HEK293T (cell line): ENCODE data around the gene GSAP.

Experiments
- CTCF ChIA-PET: fragments of 350-600 bp; formaldehyde crosslinking; extraction: SDS; loops from one replicate; lab custom pipeline; 2021; ENCODE audit warnings: antibody characterized with exemption, inconsistent platforms; lab: Yijun Ruan, JAX
- POLR2A ChIA-PET: fragments of 350-600 bp; formaldehyde crosslinking; extraction: SDS; loops from one replicate; lab custom pipeline; 2020; ENCODE audit warnings: antibody characterized with exemption, inconsistent platforms; lab: Yijun Ruan, JAX
- DNase-seq: peaks from one replicate; pipeline ENCODE4 v3.0.0; 2012; ENCODE audit warnings: mixed read lengths; ENCODE audit errors: extremely low spot score
- ARNT ChIP-seq: fragments of 450-650 bp; IDR thresholded peaks from 2 replicates; pipeline ENCODE4 v1.6.1; 2017; ENCODE audit warnings: mild to moderate bottlenecking
- BHLHE40 ChIP-seq: fragments of 450-650 bp; IDR thresholded peaks from 2 replicates; pipeline ENCODE4 v1.6.1; 2016; ENCODE audit warnings: mild to moderate bottlenecking, moderate library complexity, borderline replicate concordance
- CTBP1 ChIP-seq: fragments of 450-650 bp; IDR thresholded peaks from 2 replicates; pipeline ENCODE4 v1.6.1; 2016; ENCODE audit warnings: borderline replicate concordance
- ELF4 ChIP-seq: fragments of 450-650 bp; IDR thresholded peaks from 2 replicates; pipeline ENCODE4 v1.6.1; 2017; ENCODE audit warnings: antibody characterized with exemption
- FOXA1 ChIP-seq: fragments of 450-650 bp; IDR thresholded peaks from 2 replicates; pipeline ENCODE4 v1.6.1; 2016; ENCODE audit warnings: mild to moderate bottlenecking
- FOXK2 ChIP-seq: fragments of 450-650 bp; IDR thresholded peaks from 2 replicates; pipeline ENCODE4 v1.6.1; 2016; ENCODE audit warnings: mild to moderate bottlenecking
- FOXM1 ChIP-seq: fragments of 450-650 bp; IDR thresholded peaks from 2 replicates; pipeline ENCODE4 v1.6.1; 2017; ENCODE audit warnings: mild to moderate bottlenecking, borderline replicate concordance
- HDGF ChIP-seq: fragments of 450-650 bp; IDR thresholded peaks from 2 replicates; pipeline ENCODE4 v1.6.1; 2017; ENCODE audit warnings: antibody characterized with exemption, borderline replicate concordance
- L3MBTL2 ChIP-seq: fragments of 450-650 bp; conservative IDR thresholded peaks from 2 replicates; pipeline ENCODE4 v1.6.1; 2016; ENCODE audit warnings: mild to moderate bottlenecking
- LEF1 ChIP-seq: fragments of 450-650 bp; IDR thresholded peaks from 2 replicates; pipeline ENCODE4 v1.6.1; 2017; ENCODE audit warnings: mild to moderate bottlenecking, borderline replicate concordance
- NFRKB ChIP-seq: fragments of 450-650 bp; IDR thresholded peaks from 2 replicates; pipeline ENCODE4 v1.6.1; 2016; ENCODE audit warnings: mild to moderate bottlenecking, moderate library complexity
- SP1 ChIP-seq: fragments of 450-650 bp; IDR thresholded peaks from 2 replicates; pipeline ENCODE4 v1.6.1; 2017
- SUZ12 ChIP-seq: fragments of 450-650 bp; IDR thresholded peaks from 2 replicates; pipeline ENCODE4 v1.6.1; 2016; ENCODE audit warnings: mild to moderate bottlenecking
- TARDBP ChIP-seq: fragments of 450-650 bp; IDR thresholded peaks from 2 replicates; pipeline ENCODE4 v1.6.1; 2016
- ZNF384 ChIP-seq: fragments of 450-650 bp; IDR thresholded peaks from 2 replicates; pipeline ENCODE4 v1.6.1; 2016
- TF ChIP-seq, protein P1 (sequence below): fragments of 450-650 bp; IDR thresholded peaks from 2 replicates; pipeline ENCODE4 v1.6.1; 2016

The GSAP gene

GRCh38 chr7:77416621-77417371, 647 bp upstream of the GSAP start:
- ChIA-PET POLR2A (no interaction called here), CTCF (no interaction called here)
- DNase-seq = no peak
- TF ChIP-seq FOXK2 = no peak
- no peak for TF ChIP-seq TARDBP
- no peak for TF ChIP-seq ZNF384
- no peak for TF ChIP-seq SUZ12
- TF ChIP-seq SP1 = no peak
- no peak for TF ChIP-seq LEF1
- TF ChIP-seq, protein P1, sequence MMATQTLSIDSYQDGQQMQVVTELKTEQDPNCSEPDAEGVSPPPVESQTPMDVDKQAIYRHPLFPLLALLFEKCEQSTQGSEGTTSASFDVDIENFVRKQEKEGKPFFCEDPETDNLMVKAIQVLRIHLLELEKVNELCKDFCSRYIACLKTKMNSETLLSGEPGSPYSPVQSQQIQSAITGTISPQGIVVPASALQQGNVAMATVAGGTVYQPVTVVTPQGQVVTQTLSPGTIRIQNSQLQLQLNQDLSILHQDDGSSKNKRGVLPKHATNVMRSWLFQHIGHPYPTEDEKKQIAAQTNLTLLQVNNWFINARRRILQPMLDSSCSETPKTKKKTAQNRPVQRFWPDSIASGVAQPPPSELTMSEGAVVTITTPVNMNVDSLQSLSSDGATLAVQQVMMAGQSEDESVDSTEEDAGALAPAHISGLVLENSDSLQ = no peak

GRCh38 chr7:77415476-77415822, 700 bp downstream of the GSAP start:
- no peak for DNase-seq
- TF ChIP-seq ELF4 = no peak
- TF ChIP-seq HDGF = no peak
- TF ChIP-seq, protein P1 = no peak
- no peak for TF ChIP-seq ZNF384
- no peak for TF ChIP-seq FOXM1
- TF ChIP-seq LEF1 = no peak
- TF ChIP-seq FOXK2 = no peak
- TF ChIP-seq FOXA1 = no peak
- no peak for TF ChIP-seq SP1
- no peak for TF ChIP-seq CTBP1
- TF ChIP-seq SUZ12 = no peak
- no peak for TF ChIP-seq BHLHE40
- no peak for TF ChIP-seq L3MBTL2
- no peak for TF ChIP-seq TARDBP
- no peak for TF ChIP-seq NFRKB
- ChIA-PET POLR2A (no interaction called here), CTCF (interaction anchor here (0.8 kb wide), 1 partner anchor 10 kb away, joined by 6 read pairs; no protein-coding TSS in a partner anchor)

DNA sequence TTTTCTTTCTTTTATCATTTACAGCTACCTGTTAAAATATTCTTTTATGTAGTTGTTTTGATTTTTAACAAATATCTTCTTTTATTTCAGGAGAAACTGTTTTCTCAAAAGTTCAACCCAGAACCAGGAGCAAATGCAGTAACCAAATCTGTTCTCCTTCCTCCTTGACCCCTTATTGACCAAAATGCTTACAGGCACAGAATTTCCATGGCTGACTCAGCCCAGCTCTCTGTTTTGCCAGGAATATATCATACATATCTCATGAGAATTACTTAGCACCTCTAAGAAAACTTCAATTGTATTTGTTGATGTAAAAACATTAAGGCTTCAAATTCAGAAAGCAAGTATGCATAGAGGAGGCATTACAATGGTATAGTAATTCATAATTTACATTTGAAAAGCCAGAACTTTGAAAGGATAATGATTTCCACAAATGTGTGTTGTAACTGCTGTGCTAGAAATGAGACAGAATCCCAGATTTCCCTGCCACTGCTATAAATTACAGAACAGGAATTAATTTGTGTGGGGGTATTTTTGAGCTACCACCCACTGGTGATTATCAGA, 2.2 kb downstream of the GSAP start:
- CTCF ChIA-PET = no interaction called here
- DNase-seq = no peak
- TF ChIP-seq FOXA1 (no peak), FOXM1 (no peak), CTBP1 (no peak), SUZ12 (no peak)
- POLR2A ChIA-PET = no interaction called here

DNA sequence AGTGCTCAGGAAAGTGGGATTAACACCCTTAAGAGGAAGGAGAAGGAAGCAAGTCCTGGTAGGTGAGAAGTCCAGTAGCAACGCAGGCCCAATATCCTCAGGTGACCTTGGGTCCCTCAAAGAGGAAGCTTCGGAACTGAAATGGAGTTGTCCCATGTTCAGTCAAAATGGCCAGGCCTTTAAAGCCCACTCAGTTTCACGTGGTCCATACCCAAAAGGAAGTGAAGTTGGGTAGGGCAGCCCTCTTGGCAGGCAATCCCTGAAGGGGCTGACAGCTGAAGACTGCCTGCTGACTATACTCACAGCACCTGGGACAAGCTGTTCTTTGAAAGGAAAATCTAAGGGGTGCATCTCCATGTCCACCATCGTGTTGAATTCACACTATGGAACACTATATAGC, 3.0 kb downstream of the GSAP start:
- ChIA-PET CTCF (no interaction called here), POLR2A (no interaction called here)
- TF ChIP-seq SUZ12 (no peak), NFRKB (no peak), FOXM1 (no peak), LEF1 (no peak), BHLHE40 (no peak), FOXK2 (no peak), SP1 (no peak), ZNF384 (no peak), FOXA1 (no peak), ARNT (no peak), L3MBTL2 (no peak), ELF4 (no peak), HDGF (no peak), CTBP1 (no peak)
- TF ChIP-seq, protein P1 = no peak
- no peak for DNase-seq

GRCh38 chr7:77409739-77410547, 6.2 kb downstream of the GSAP start:
- CTCF ChIA-PET = interaction anchor here (0.7 to 1.3 kb wide), 2 partner anchors 8 to 105 kb away, joined by 3 read pairs; no protein-coding TSS in a partner anchor
- no peak for DNase-seq
- TF ChIP-seq FOXK2 (no peak), SUZ12 (no peak), FOXM1 (no peak), SP1 (no peak), ARNT (no peak)
- TF ChIP-seq, protein P1 = no peak
- POLR2A ChIA-PET = no interaction called here
